Measurements from ENCODE around the gene CETN1. TPM values are rescaled to one million over a fixed set of nuclear protein-coding genes. Genes with fewer than 3 reads are reported as not detected.

Gene CETN1
- total RNA-seq, 1 experiment from 2014 or later, result not detected

DNA sequence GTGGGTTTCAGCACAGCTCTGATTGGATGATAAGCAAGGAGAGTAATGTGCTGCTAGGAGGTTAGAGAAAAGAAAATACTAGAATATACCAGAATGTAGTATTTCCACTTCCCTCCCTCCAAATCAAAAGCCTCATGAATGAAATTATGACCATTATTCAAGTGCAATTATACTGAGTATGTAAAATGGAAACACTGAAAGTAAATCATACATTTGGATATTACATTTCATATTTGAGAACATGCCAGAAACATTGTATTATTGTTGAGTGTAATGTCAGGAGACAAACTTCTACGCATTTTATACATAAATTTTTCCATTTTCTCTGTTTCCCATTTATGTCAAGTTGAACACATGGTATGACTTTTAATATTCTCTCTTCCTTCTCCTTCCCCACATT lies 942 bp upstream of the CETN1 start:
- DNase-seq (ENCODE audit: low spot score), result no peak
- intact Hi-C loops (cut with micrococcal nuclease; ENCODE audit: unreplicated experiment), result no loop called here
- H3K27me3 ChIP-seq (replicated peaks; ENCODE audit: insufficient read depth, low read depth, low read length, poor library complexity), result no peaks in the 10 kb centered on the region
- no peak for TF ChIP-seq CTCF (conservative IDR thresholded peaks at IDR 0.05; ENCODE audit: low read depth, low read length)
- no peak for TF ChIP-seq EZH2 (IDR thresholded peaks at IDR 0.05; ENCODE audit: borderline replicate concordance, low read depth, low read length, poor library complexity, severe bottlenecking)
- H3K4me3 ChIP-seq (ENCODE audit: low read depth, low read length, poor library complexity, severe bottlenecking), result no peak overlapping the region
- ChIA-PET POLR2A (ENCODE audit: low non-redundant PET) (no interaction called here), CTCF (no interaction called here)
- H3K9me3 ChIP-seq (ENCODE audit: low read depth, low read length, poor library complexity, severe bottlenecking), result no peaks in the 10 kb centered on the region
- H3K36me3 ChIP-seq (ENCODE audit: insufficient read depth, low read length, poor library complexity, severe bottlenecking), result no peaks in the 10 kb centered on the region
- H3K27ac ChIP-seq (ENCODE audit: low read depth, low read length, poor library complexity, severe bottlenecking), result no peak overlapping the region
- H3K4me1 ChIP-seq (ENCODE audit: insufficient read depth, low read length, poor library complexity, severe bottlenecking), result no peaks in the 10 kb centered on the region
- BruUV-seq (replicated peaks), result no TSS peak

GRCh38 chr18:581096-581495 lies 916 bp downstream of the CETN1 start:
- ChIA-PET POLR2A (ENCODE audit: low non-redundant PET) (no interaction called here), CTCF (no interaction called here)
- TF ChIP-seq CTCF (conservative IDR thresholded peaks at IDR 0.05; ENCODE audit: low read depth, low read length) (no peak), EZH2 (IDR thresholded peaks at IDR 0.05; ENCODE audit: borderline replicate concordance, low read depth, low read length, poor library complexity, severe bottlenecking) (no peak)
- H3K4me3 ChIP-seq (ENCODE audit: low read depth, low read length, poor library complexity, severe bottlenecking), result no peak overlapping the region
- no peaks in the 10 kb centered on the region for H3K36me3 ChIP-seq (ENCODE audit: insufficient read depth, low read length, poor library complexity, severe bottlenecking)
- BruUV-seq (replicated peaks), result no TSS peak
- intact Hi-C loops (cut with micrococcal nuclease; ENCODE audit: unreplicated experiment), result no loop called here
- H3K4me1 ChIP-seq (ENCODE audit: insufficient read depth, low read length, poor library complexity, severe bottlenecking), result no peaks in the 10 kb centered on the region
- DNase-seq (ENCODE audit: low spot score), result no peak
- no peak overlapping the region for H3K27ac ChIP-seq (ENCODE audit: low read depth, low read length, poor library complexity, severe bottlenecking)
- no peaks in the 10 kb centered on the region for H3K27me3 ChIP-seq (replicated peaks; ENCODE audit: insufficient read depth, low read depth, low read length, poor library complexity)
- H3K9me3 ChIP-seq (ENCODE audit: low read depth, low read length, poor library complexity, severe bottlenecking), result no peaks in the 10 kb centered on the region

GRCh38 chr18:582465-582864 lies 2.3 kb downstream of the CETN1 start:
- no peaks in the 10 kb centered on the region for H3K9me3 ChIP-seq (ENCODE audit: low read depth, low read length, poor library complexity, severe bottlenecking)
- BruUV-seq (replicated peaks), result no TSS peak
- no peak for DNase-seq (ENCODE audit: low spot score)
- no peaks in the 10 kb centered on the region for H3K36me3 ChIP-seq (ENCODE audit: insufficient read depth, low read length, poor library complexity, severe bottlenecking)
- H3K4me3 ChIP-seq (ENCODE audit: low read depth, low read length, poor library complexity, severe bottlenecking), result no peak overlapping the region
- intact Hi-C loops (cut with micrococcal nuclease; ENCODE audit: unreplicated experiment), result no loop called here
- no peaks in the 10 kb centered on the region for H3K4me1 ChIP-seq (ENCODE audit: insufficient read depth, low read length, poor library complexity, severe bottlenecking)
- ChIA-PET CTCF (no interaction called here), POLR2A (ENCODE audit: low non-redundant PET) (no interaction called here)
- H3K27ac ChIP-seq (ENCODE audit: low read depth, low read length, poor library complexity, severe bottlenecking), result no peak overlapping the region
- no peaks in the 10 kb centered on the region for H3K27me3 ChIP-seq (replicated peaks; ENCODE audit: insufficient read depth, low read depth, low read length, poor library complexity)
- TF ChIP-seq CTCF (conservative IDR thresholded peaks at IDR 0.05; ENCODE audit: low read depth, low read length), result no peak

Data from A673 (cell line).